Endothelial cell of umbilical vein (primary cell): ENCODE data around the gene USP51. TPM values are rescaled to one million over a fixed set of nuclear protein-coding genes. Genes with fewer than 3 reads are reported as not detected.

Source experiments
- BruUV-seq: library from RNA; stranded (reverse); fragments of 400-500 nt; replicated peaks from 2 replicates; lab custom pipeline; 2021; lab: Mats Ljungman, UMichigan
- CTCF ChIA-PET: fragments of 300-600, 350-600 bp; sonication (Branson Sonifier 250); formaldehyde crosslinking; loops from one replicate; lab custom pipeline; 2021; ENCODE audit warnings: antibody characterized with exemption, inconsistent platforms; lab: Charles Lee
- POLR2A ChIA-PET: fragments of 300-600, 350-600 bp; sonication (Branson Sonifier 250); formaldehyde crosslinking; loops from one replicate; lab custom pipeline; 2021; ENCODE audit warnings: antibody characterized with exemption, inconsistent platforms; lab: Charles Lee
- DNase-seq: peaks from one replicate; pipeline ENCODE4 v3.0.0-alpha.2; 2011; ENCODE audit warnings: low read depth, low spot score
- FAIRE-seq: peaks from 2 replicates; lab custom pipeline; 2011; peaks lifted over from hg19 to GRCh38; lab: Jason Lieb, UNC
- H2AFZ ChIP-seq: 2 replicates; pipeline ENCODE4 v1.6.0; 2012; ENCODE audit warnings: low read depth, low read length, control low read depth, inconsistent platforms
- H3K27ac ChIP-seq: 2 replicates; pipeline ENCODE4 v1.5.1; 2011; ENCODE audit warnings: low read depth, mild to moderate bottlenecking, control low read depth, low read length, moderate library complexity; ENCODE audit not compliant: insufficient read depth
- H3K27me3 ChIP-seq, 2 experiments: 2 replicates each; pipeline versions ENCODE4 v1.6.0 to v1.6.1; 2011; ENCODE audit warnings: low read length in 2 of 2, mixed read lengths in 1 of 2; ENCODE audit not compliant: control insufficient read depth in 2 of 2, insufficient read depth in 2 of 2
- H3K36me3 ChIP-seq, 2 experiments: 2 replicates in 1 of 2; 3 replicates in 1 of 2; pipeline ENCODE4 v1.5.1; 2011; ENCODE audit warnings: low read length in 2 of 2, mild to moderate bottlenecking in 1 of 2, moderate library complexity in 1 of 2; ENCODE audit not compliant: control insufficient read depth in 2 of 2, insufficient read depth in 2 of 2; ENCODE audit errors: extremely low read depth in 1 of 2
- H3K4me1 ChIP-seq: 3 replicates; pipeline ENCODE4 v1.5.1; 2011; ENCODE audit warnings: mild to moderate bottlenecking, low read length; ENCODE audit not compliant: control insufficient read depth, insufficient read depth; ENCODE audit errors: extremely low read depth
- H3K4me2 ChIP-seq: 2 replicates; pipeline ENCODE4 v1.6.1; 2011; ENCODE audit warnings: low read length, control low read depth, mixed read lengths; ENCODE audit not compliant: insufficient read depth
- H3K4me3 ChIP-seq, 3 experiments: fragments of 200-600 bp in 1 of 3; sonication (generic), shearing (Covaris generic) in 1 of 3; replicated peaks in 1 of 3; 2 replicates each; pipeline ENCODE4 v1.5.1; 2011 to 2016; ENCODE audit warnings: control low read depth in 3 of 3, low read length in 3 of 3, mild to moderate bottlenecking in 2 of 3, inconsistent platforms in 1 of 3, low read depth in 1 of 3, moderate library complexity in 1 of 3; ENCODE audit not compliant: insufficient read depth in 1 of 3
- H3K79me2 ChIP-seq: 2 replicates; pipeline ENCODE4 v1.6.0; 2012; ENCODE audit warnings: low read length, inconsistent platforms; ENCODE audit not compliant: control insufficient read depth, insufficient read depth
- H3K9ac ChIP-seq: replicated peaks from 2 replicates; pipeline ENCODE3; 2011; ENCODE audit warnings: low read length, control low read depth; ENCODE audit not compliant: insufficient read depth; ENCODE audit errors: extremely low read depth
- H3K9me1 ChIP-seq: replicated peaks from 3 replicates; pipeline ENCODE4 v1.6.0; 2011; ENCODE audit warnings: mild to moderate bottlenecking, low read length; ENCODE audit not compliant: control insufficient read depth, insufficient read depth; ENCODE audit errors: extremely low read depth
- H3K9me3 ChIP-seq: replicated peaks from 2 replicates; pipeline ENCODE4 v1.5.1; 2012; ENCODE audit warnings: low read length, inconsistent platforms; ENCODE audit not compliant: control insufficient read depth, insufficient read depth
- H4K20me1 ChIP-seq: replicated peaks from 2 replicates; pipeline ENCODE3; 2011; ENCODE audit warnings: mild to moderate bottlenecking, low read length; ENCODE audit not compliant: control insufficient read depth, insufficient read depth; ENCODE audit errors: extremely low read depth
- FOS ChIP-seq: IDR thresholded peaks from 2 replicates; pipeline ENCODE4 v1.6.1; 2011; ENCODE audit warnings: mild to moderate bottlenecking, low read length, moderate library complexity, borderline replicate concordance; ENCODE audit not compliant: insufficient read depth
- GATA2 ChIP-seq: IDR thresholded peaks from 2 replicates; pipeline ENCODE4 v1.7.0; 2011; ENCODE audit warnings: low read depth, mild to moderate bottlenecking, moderate library complexity, mixed read lengths, low read length; ENCODE audit not compliant: insufficient read length, insufficient read depth
- POLR2A ChIP-seq: IDR thresholded peaks from 2 replicates; pipeline ENCODE4 v1.6.1; 2012; ENCODE audit warnings: low read depth, mild to moderate bottlenecking, control low read depth, low read length
- POLR2AphosphoS5 ChIP-seq: IDR thresholded peaks from 2 replicates; pipeline ENCODE4 v1.6.1; 2012; ENCODE audit warnings: low read depth, mild to moderate bottlenecking, control low read depth, low read length, moderate library complexity; ENCODE audit not compliant: insufficient read depth
- dilution Hi-C: fragments of 300-500 bp; cut with MboI; formaldehyde crosslinking; loops from one replicate; pipeline ENCODE4 v1.15.0; 2019; ENCODE audit warnings: low sequenced_read_pairs; ENCODE audit not compliant: extremely low pct_ligation_motif_present
- intact Hi-C: fragments of 100-400 bp; cut with micrococcal nuclease; formaldehyde crosslinking; loops from one replicate; pipeline ENCODE4 v1.10.0; 2022
- polyA plus RNA-seq, 4 experiments: library from polyadenylated mRNA; depleted of rRNA in 3 of 4; stranded (reverse) in 3 of 4; unstranded in 1 of 4; fragments of >200 nt; gene quantifications; 2 replicates each; pipeline versions ENCODE4 v1.2.1 to v1.2.3, GENCODE V29; 2011 to 2012; ENCODE audit warnings: missing spikeins in 1 of 4
- total RNA-seq: library from RNA; stranded (reverse); gene quantifications from 2 replicates; pipeline ENCODE4 v1.2.3, GENCODE V29; 2021
- TF ChIP-seq, protein P1 (sequence below): IDR thresholded peaks from 2 replicates; pipeline ENCODE4 v1.6.1; 2011; ENCODE audit not compliant: insufficient read depth, insufficient read length
- TF ChIP-seq, protein P2 (sequence below), 2 donors: IDR thresholded peaks; 1 replicate in 1 of 2; 2 replicates in 1 of 2; pipeline ENCODE4 v1.5.1; 2011; ENCODE audit warnings: low read length in 2 of 2, mild to moderate bottlenecking in 2 of 2, moderate library complexity in 2 of 2, control low read depth in 1 of 2, inconsistent platforms in 1 of 2, low read depth in 1 of 2; ENCODE audit not compliant: insufficient read depth in 1 of 2; ENCODE audit errors: extremely low read depth in 1 of 2

The USP51 gene
- total and polyA plus RNA-seq, 2 donors (not counting 3 experiments of a cell fraction or from before 2014, with no cell fraction given), result 0.77 to 0.86 TPM

DNA sequence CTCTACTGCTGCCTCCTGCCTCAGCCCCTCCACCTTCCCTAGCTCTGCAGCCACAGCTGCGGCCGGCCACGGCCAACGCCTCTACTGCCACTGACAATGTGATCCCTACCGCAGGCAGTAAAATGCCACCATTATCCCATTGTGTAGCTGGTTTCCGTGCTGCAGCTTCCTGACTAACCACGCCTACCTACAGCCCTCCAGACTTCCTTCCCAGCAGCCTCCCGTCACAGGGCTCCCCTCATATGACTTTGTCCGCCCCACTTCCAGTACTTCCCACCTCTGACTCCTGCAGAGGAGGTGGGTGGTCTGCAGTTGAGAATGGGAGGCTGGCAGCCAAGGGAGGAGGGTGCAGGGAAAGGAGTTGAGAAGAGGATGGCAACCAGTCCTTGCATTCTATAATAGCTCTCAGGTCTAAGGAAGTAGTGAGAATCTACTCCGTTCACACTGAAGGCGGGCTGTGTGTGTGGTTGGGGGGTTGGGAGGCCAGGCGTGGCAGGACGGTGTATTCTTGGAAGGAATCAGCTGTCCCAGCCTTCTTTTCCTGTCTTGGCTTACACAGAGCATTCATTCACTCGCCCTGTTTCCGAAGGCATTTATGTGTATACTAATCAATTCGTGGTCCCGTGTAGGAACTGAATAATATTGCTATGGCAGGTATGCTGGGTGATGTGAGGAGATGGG, 33.1 kb upstream of the USP51 start:
- intact Hi-C loops, result no loop called here
- Histone ChIP-seq H3K79me2 (no peaks in the 10 kb centered on the region), H3K4me3 (no peak overlapping the region), H3K9me1 (no peaks in the 10 kb centered on the region), H3K36me3 (no peaks in the 10 kb centered on the region), H3K9me3 (no peaks in the 10 kb centered on the region), H3K4me1 (peaks cover 3% of the 10 kb centered on the region), H4K20me1 (no peaks in the 10 kb centered on the region), H3K9ac (no peak overlapping the region), H3K4me2 (no peak overlapping the region), H2AFZ (peak overlapping the region; percentile 29), H3K27ac (no peak overlapping the region), H3K27me3 (no peaks in the 10 kb centered on the region)
- TF ChIP-seq, protein P1, sequence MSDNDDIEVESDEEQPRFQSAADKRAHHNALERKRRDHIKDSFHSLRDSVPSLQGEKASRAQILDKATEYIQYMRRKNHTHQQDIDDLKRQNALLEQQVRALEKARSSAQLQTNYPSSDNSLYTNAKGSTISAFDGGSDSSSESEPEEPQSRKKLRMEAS, result no peak
- TF ChIP-seq POLR2AphosphoS5 (no peak), GATA2 (no peak), POLR2A (no peak), FOS (no peak)
- TF ChIP-seq, protein P2, sequence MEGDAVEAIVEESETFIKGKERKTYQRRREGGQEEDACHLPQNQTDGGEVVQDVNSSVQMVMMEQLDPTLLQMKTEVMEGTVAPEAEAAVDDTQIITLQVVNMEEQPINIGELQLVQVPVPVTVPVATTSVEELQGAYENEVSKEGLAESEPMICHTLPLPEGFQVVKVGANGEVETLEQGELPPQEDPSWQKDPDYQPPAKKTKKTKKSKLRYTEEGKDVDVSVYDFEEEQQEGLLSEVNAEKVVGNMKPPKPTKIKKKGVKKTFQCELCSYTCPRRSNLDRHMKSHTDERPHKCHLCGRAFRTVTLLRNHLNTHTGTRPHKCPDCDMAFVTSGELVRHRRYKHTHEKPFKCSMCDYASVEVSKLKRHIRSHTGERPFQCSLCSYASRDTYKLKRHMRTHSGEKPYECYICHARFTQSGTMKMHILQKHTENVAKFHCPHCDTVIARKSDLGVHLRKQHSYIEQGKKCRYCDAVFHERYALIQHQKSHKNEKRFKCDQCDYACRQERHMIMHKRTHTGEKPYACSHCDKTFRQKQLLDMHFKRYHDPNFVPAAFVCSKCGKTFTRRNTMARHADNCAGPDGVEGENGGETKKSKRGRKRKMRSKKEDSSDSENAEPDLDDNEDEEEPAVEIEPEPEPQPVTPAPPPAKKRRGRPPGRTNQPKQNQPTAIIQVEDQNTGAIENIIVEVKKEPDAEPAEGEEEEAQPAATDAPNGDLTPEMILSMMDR (IDR thresholded peaks at IDR 0.05; ENCODE audit: extremely low read depth in 1 of 2, insufficient read depth in 1 of 2, low read depth in 1 of 2, low read length in 2 of 2), result no peak
- FAIRE-seq, result peak; percentile 70
- ChIA-PET CTCF (interaction anchor here (0.9 kb wide), 1 partner anchor 24 kb away, joined by 3 read pairs; no protein-coding TSS in a partner anchor), POLR2A (no interaction called here)
- dilution Hi-C loops, result no loop called here
- no TSS peak for BruUV-seq
- DNase-seq, result peak; percentile 17
